CD4-positive, alpha-beta T cell (primary cell): ENCODE measurements around the gene TMEM132D. TPM values are rescaled to one million over a fixed set of nuclear protein-coding genes. Genes with fewer than 3 reads are reported as not detected.

Source experiments
- ATAC-seq: fragments of 200-7000 bp; cut with Tn5 transposase; one replicate; pipeline ENCODE4 v1.10.0; 2022; ENCODE audit warnings: mild to moderate bottlenecking; ENCODE audit not compliant: poor library complexity
- CTCF ChIA-PET: fragments of 350-600 bp; sonication (Branson Sonifier 250); formaldehyde crosslinking; loops from one replicate; lab custom pipeline; 2021; ENCODE audit warnings: antibody characterized with exemption, inconsistent platforms; lab: Charles Lee
- POLR2A ChIA-PET: fragments of 350-600 bp; sonication (Branson Sonifier 250); formaldehyde crosslinking; loops from one replicate; lab custom pipeline; 2021; ENCODE audit warnings: antibody characterized with exemption, inconsistent platforms; lab: Charles Lee
- DNase-seq, 14 experiments: peaks; one replicate each; pipeline ENCODE4 v3.0.0-alpha.2; 2013 to 2020; ENCODE audit warnings: mixed read lengths in 2 of 14
- H3K27ac ChIP-seq, 2 donors: one replicate each; pipeline versions ENCODE4 v1.5.1 to v1.7.0; 2013; ENCODE audit warnings: low read length in 2 of 2, low read depth in 1 of 2, mild to moderate bottlenecking in 1 of 2
- H3K27me3 ChIP-seq, 2 experiments: 1 replicate in 1 of 2; 2 replicates in 1 of 2; pipeline versions ENCODE4 v1.6.1 to v1.7.0; 2013; ENCODE audit warnings: low read length in 2 of 2, control low read depth in 1 of 2, mild to moderate bottlenecking in 1 of 2, moderate library complexity in 1 of 2; ENCODE audit not compliant: insufficient read depth in 2 of 2, control insufficient read depth in 1 of 2
- H3K36me3 ChIP-seq: one replicate; pipeline ENCODE4 v1.6.1; 2013; ENCODE audit warnings: low read length, control low read depth; ENCODE audit not compliant: insufficient read depth
- H3K4me1 ChIP-seq: one replicate; pipeline ENCODE4 v1.6.1; 2013; ENCODE audit warnings: low read length, control low read depth; ENCODE audit not compliant: insufficient read depth
- H3K4me3 ChIP-seq: one replicate; pipeline ENCODE4 v1.5.1; 2013; ENCODE audit warnings: mild to moderate bottlenecking, low read length, moderate library complexity
- H3K9me3 ChIP-seq, 2 experiments: 1 replicate in 1 of 2; 2 replicates in 1 of 2; pipeline versions ENCODE4 v1.6.1 to v1.7.0; 2013; ENCODE audit warnings: low read length in 2 of 2, mild to moderate bottlenecking in 2 of 2, control low read depth in 1 of 2, moderate library complexity in 1 of 2; ENCODE audit not compliant: control insufficient read depth in 1 of 2, insufficient read depth in 1 of 2
- H3K27ac Mint-ChIP-seq: one replicate; pipeline ENCODE4 v1.8.0; 2020; ENCODE audit warnings: mixed read lengths
- H3K27me3 Mint-ChIP-seq: one replicate; pipeline ENCODE4 v1.8.0; 2021; ENCODE audit warnings: mixed read lengths
- H3K36me3 Mint-ChIP-seq: one replicate; pipeline ENCODE4 v1.8.0; 2021; ENCODE audit warnings: low read depth, mixed read lengths
- H3K4me1 Mint-ChIP-seq: one replicate; pipeline ENCODE4 v1.8.0; 2021; ENCODE audit warnings: low read depth, mixed read lengths
- H3K4me3 Mint-ChIP-seq: one replicate; pipeline ENCODE4 v1.8.0; 2020; ENCODE audit warnings: mild to moderate bottlenecking, mixed read lengths
- H3K9me3 Mint-ChIP-seq: one replicate; pipeline ENCODE4 v1.8.0; 2020; ENCODE audit warnings: mixed read lengths
- CTCF ChIP-seq: fragments of 200-600 bp; IDR thresholded peaks from one replicate; pipeline ENCODE4 v1.8.0; 2022; ENCODE audit warnings: antibody characterized with exemption, mild to moderate bottlenecking
- intact Hi-C, 2 experiments: fragments of 100-400 bp; cut with DNase I in 1 of 2; cut with micrococcal nuclease in 1 of 2; formaldehyde crosslinking; loops; one replicate each; pipeline versions ENCODE4 v1.15.1 to v1.9.0; 2023 to 2025; cut with DNase I, micrococcal nuclease
- total RNA-seq, 174 experiments: library from RNA in 2 of 174; stranded (reverse) in 2 of 174; gene quantifications; one replicate each; pipeline ENCODE4 v1.2.3 and lab custom pipeline; 2021 to 2026

The TMEM132D gene
- total RNA-seq, 2 experiments from 2014 or later, result not detected

DNA sequence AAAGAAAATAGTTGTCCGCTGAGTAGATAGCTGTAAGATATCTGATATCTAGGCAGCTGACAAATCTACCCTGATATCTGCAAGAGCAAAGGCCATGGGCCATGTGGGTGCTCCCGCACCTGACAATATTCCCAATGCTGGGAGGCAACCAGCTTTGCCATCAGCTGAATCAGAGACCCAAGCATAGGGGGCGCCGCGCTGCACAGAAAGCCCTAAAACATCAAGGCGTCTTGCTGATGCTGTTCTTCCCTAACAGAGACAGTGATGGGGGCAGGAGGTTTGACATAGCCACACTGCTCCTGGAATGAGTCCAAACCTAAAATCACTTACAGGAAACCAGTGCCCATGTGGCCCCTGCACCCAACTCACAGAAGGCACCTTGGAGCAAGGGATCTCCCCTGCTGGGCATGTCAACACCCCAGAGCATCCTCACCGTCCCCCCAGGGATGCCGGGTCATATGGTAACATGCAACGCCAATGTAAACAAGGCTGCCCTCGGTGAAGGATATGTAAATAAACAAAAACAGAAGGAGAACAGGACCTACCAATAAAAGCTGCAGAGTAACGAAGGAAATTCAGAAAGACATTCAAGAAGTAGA is 199.5 kb downstream of the TMEM132D start:
- intact Hi-C loops, result no loop called here
- peaks cover 5 to 26% of the 10 kb centered on the region in 2 experiments for H3K9me3 ChIP-seq
- peaks cover 8% of the 10 kb centered on the region for H3K9me3 Mint-ChIP-seq
- ChIA-PET CTCF (no interaction called here), POLR2A (no interaction called here)
- H3K27ac ChIP-seq, result no peak overlapping the region
- no peak for DNase-seq
- H3K4me3 Mint-ChIP-seq, result no peak overlapping the region
- H3K27me3 Mint-ChIP-seq, result no peaks in the 10 kb centered on the region
- no peak for ATAC-seq
- TF ChIP-seq CTCF, result no peak
- no peaks in the 10 kb centered on the region for H3K36me3 Mint-ChIP-seq
- no peaks in the 10 kb centered on the region for H3K4me1 Mint-ChIP-seq
- H3K27me3 ChIP-seq, result no peaks in the 10 kb centered on the region
- no peaks in the 10 kb centered on the region for H3K36me3 ChIP-seq
- H3K4me1 ChIP-seq, result no peaks in the 10 kb centered on the region
- no peak overlapping the region for H3K4me3 ChIP-seq
- H3K27ac Mint-ChIP-seq, result no peak overlapping the region

- H3K9me3 Mint-ChIP-seq, result peaks cover 4% of the 10 kb centered on the region
- Histone ChIP-seq H3K4me1 (no peaks in the 10 kb centered on the region), H3K36me3 (no peaks in the 10 kb centered on the region), H3K27ac (no peak overlapping the region), H3K4me3 (no peak overlapping the region), H3K9me3 (peaks cover 5 to 19% of the 10 kb centered on the region in 2 experiments), H3K27me3 (no peaks in the 10 kb centered on the region)
- TF ChIP-seq CTCF, result no peak
- ATAC-seq (no peak), DNase-seq (no peak)
- H3K4me3 Mint-ChIP-seq, result no peak overlapping the region
- no peaks in the 10 kb centered on the region for H3K4me1 Mint-ChIP-seq
- POLR2A ChIA-PET, result no interaction called here
- H3K27ac Mint-ChIP-seq, result no peak overlapping the region
- H3K36me3 Mint-ChIP-seq, result no peaks in the 10 kb centered on the region
- intact Hi-C loops, result no loop called here
- CTCF ChIA-PET, result no interaction called here
- H3K27me3 Mint-ChIP-seq, result no peaks in the 10 kb centered on the region
Observed at GRCh38 chr12:129701631-129702101, 202.2 kb downstream of the TMEM132D start.

GRCh38 chr12:129700036-129700435 is 203.8 kb downstream of the TMEM132D start:
- Histone ChIP-seq H3K4me3 (no peak overlapping the region), H3K27me3 (no peaks in the 10 kb centered on the region), H3K27ac (no peak overlapping the region), H3K36me3 (no peaks in the 10 kb centered on the region), H3K4me1 (no peaks in the 10 kb centered on the region), H3K9me3 (peaks cover 5 to 19% of the 10 kb centered on the region in 2 experiments)
- no peak for TF ChIP-seq CTCF
- CTCF ChIA-PET, result no interaction called here
- no peaks in the 10 kb centered on the region for H3K4me1 Mint-ChIP-seq
- DNase-seq (no peak), ATAC-seq (no peak)
- no peak overlapping the region for H3K4me3 Mint-ChIP-seq
- POLR2A ChIA-PET, result no interaction called here
- peaks cover 2% of the 10 kb centered on the region for H3K9me3 Mint-ChIP-seq
- intact Hi-C loops, result no loop called here
- no peak overlapping the region for H3K27ac Mint-ChIP-seq
- H3K27me3 Mint-ChIP-seq, result no peaks in the 10 kb centered on the region
- no peaks in the 10 kb centered on the region for H3K36me3 Mint-ChIP-seq
